Stimulated activated CD4-positive, alpha-beta T cell treated with anti-CD3 and anti-CD28 coated beads, Interleukin-4, amount 100 ng/mL, for 48 hours (primary cell): Measurements from ENCODE around the gene LY6G6C.
"Not testable (repeated sequence)": the region's sequence is repeated elsewhere in the genome, so short reads cannot be mapped to it uniquely, and the experiment has no call there.

ENCODE experiments used
- DNase-seq, 2 donors: peaks; one replicate each; pipeline ENCODE4 v3.0.0-alpha.2; 2020; ENCODE audit warnings: low read depth in 2 of 2

Gene LY6G6C

GRCh38 chr6:31727034-31727716 lies 5.6 kb upstream of the LY6G6C start:
- DNase-seq, result no peak

- no peak for DNase-seq
These were observed 4.2 kb upstream of the LY6G6C start for GRCh38 chr6:31725502-31726350.

GRCh38 chr6:31723980-31724691 lies 2.6 kb upstream of the LY6G6C start:
- no peak for DNase-seq

- DNase-seq, result no peak
These were observed 1.9 kb upstream of the LY6G6C start, which contains the start of gene MPIG6B for GRCh38 chr6:31723245-31723979. TSS of gene MPIG6B (plus strand) at chr6:31723373. CDS start at chr6:31723384, 11 bp downstream.

GRCh38 chr6:31722173-31722572 lies 627 bp upstream of the LY6G6C start:
- no peak for DNase-seq

- no peak for DNase-seq
These were observed 1.3 kb downstream of the LY6G6C start for GRCh38 chr6:31720196-31720770.

GRCh38 chr6:31719001-31719400 lies 2.5 kb downstream of the LY6G6C start:
- no peak for DNase-seq

- DNase-seq, result no peak
These were observed 3.3 kb downstream of the LY6G6C start for GRCh38 chr6:31718265-31718664.

- no peak for DNase-seq
These were observed 3.9 kb downstream of the LY6G6C start for GRCh38 chr6:31717499-31718222.

GRCh38 chr6:31715022-31715958 lies 6.3 kb downstream of the LY6G6C start, which contains the start of gene LY6G6D:
TSS of gene LY6G6D (plus strand) at chr6:31715348. CDS start at chr6:31715356, 8 bp downstream.
- DNase-seq, result no peak

- no peak for DNase-seq
These were observed 7.4 kb downstream of the LY6G6C start for GRCh38 chr6:31713991-31714684.

GRCh38 chr6:31713465-31713864 lies 8.1 kb downstream of the LY6G6C start:
- no peak for DNase-seq

GRCh38 chr6:31712296-31712695 lies 9.2 kb downstream of the LY6G6C start:
- no peak for DNase-seq

GRCh38 chr6:31711233-31711632 lies 10.3 kb downstream of the LY6G6C start:
- no peak for DNase-seq

GRCh38 chr6:31710523-31711219 lies 10.9 kb downstream of the LY6G6C start:
- no peak for DNase-seq

GRCh38 chr6:31709157-31709556 lies 12.4 kb downstream of the LY6G6C start:
- DNase-seq, result not testable (repeated sequence)

- DNase-seq, result no peak
These were observed 13.3 kb downstream of the LY6G6C start for GRCh38 chr6:31708224-31708623.

GRCh38 chr6:31707701-31708100 lies 13.8 kb downstream of the LY6G6C start:
- DNase-seq, result no peak
